K562 (cell line): Measurements from ENCODE around the gene CLDN11. TPM values are rescaled to one million over a fixed set of nuclear protein-coding genes. Genes with fewer than 3 reads are reported as not detected.

Experiments used
- ATAC-seq: fragments of 200-7000 bp; cut with Tn5 transposase; 3 replicates; pipeline ENCODE4 v1.9.1; 2020; ENCODE audit warnings: moderate library complexity
- BruUV-seq: library from RNA; stranded (reverse); fragments of 400-500 nt; replicated peaks from 2 replicates; lab custom pipeline; 2021; lab: Mats Ljungman, UMichigan
- CTCF ChIA-PET: fragments of 300-600 bp; formaldehyde crosslinking; extraction: SDS; loops from one replicate; lab custom pipeline; 2021; ENCODE audit warnings: low intra/inter-chr PET ratio; lab: Yijun Ruan, JAX
- POLR2A ChIA-PET: fragments of 300-600, 350-650 bp; sonication (Branson Sonifier 250); formaldehyde crosslinking; extraction: SDS; loops from one replicate; lab custom pipeline; 2021; ENCODE audit warnings: antibody characterized with exemption, inconsistent platforms; lab: Yijun Ruan, JAX
- DNase-seq, 4 experiments: peaks; one replicate each; pipeline versions ENCODE4 v3.0.0 to v3.0.0-alpha.2; 2011 to 2018; ENCODE audit warnings: low spot score in 3 of 4, mixed read lengths in 3 of 4; ENCODE audit errors: extremely low read depth in 1 of 4
- FAIRE-seq: peaks from 2 replicates; lab custom pipeline; 2011; peaks lifted over from hg19 to GRCh38; lab: Jason Lieb, UNC
- H2AFZ ChIP-seq: 2 replicates; pipeline ENCODE4 v1.6.0; 2011; ENCODE audit warnings: low read depth, low read length, control low read depth, inconsistent platforms
- H3K27ac ChIP-seq: fragments of 200-600 bp; 3 replicates; pipeline ENCODE4 v1.8.0; 2011; ENCODE audit warnings: low read depth, mild to moderate bottlenecking, control low read depth, inconsistent platforms, low read length, moderate library complexity, mixed read lengths; ENCODE audit errors: extremely low read depth
- H3K27me3 ChIP-seq, 2 experiments: fragments of 300-600 bp in 1 of 2; 2 replicates in 1 of 2; 3 replicates in 1 of 2; pipeline versions ENCODE4 v1.6.0 to v1.8.0; 2011; ENCODE audit warnings: inconsistent platforms in 2 of 2, low read length in 2 of 2, mild to moderate bottlenecking in 1 of 2, mixed read lengths in 1 of 2, moderate library complexity in 1 of 2; ENCODE audit not compliant: control insufficient read depth in 2 of 2, insufficient read depth in 2 of 2
- H3K36me3 ChIP-seq: fragments of 300-600 bp; 3 replicates; pipeline ENCODE4 v1.8.0; 2011; ENCODE audit warnings: mild to moderate bottlenecking, low read length, inconsistent platforms; ENCODE audit not compliant: control insufficient read depth, insufficient read depth
- H3K4me1 ChIP-seq, 2 experiments: fragments of 200-600 bp in 1 of 2; replicated peaks in 1 of 2; 2 replicates in 1 of 2; 3 replicates in 1 of 2; pipeline versions ENCODE4 v1.5.1 to v1.8.0; 2011; ENCODE audit warnings: inconsistent platforms in 2 of 2, low read length in 2 of 2, mild to moderate bottlenecking in 1 of 2, mixed read lengths in 1 of 2, moderate library complexity in 1 of 2; ENCODE audit not compliant: control insufficient read depth in 2 of 2, insufficient read depth in 2 of 2
- H3K4me2 ChIP-seq: 2 replicates; pipeline ENCODE4 v1.6.1; 2011; ENCODE audit warnings: low read length, control low read depth, inconsistent platforms, mixed read lengths; ENCODE audit not compliant: insufficient read depth
- H3K4me3 ChIP-seq: fragments of 200-600 bp; sonication (generic), shearing (Covaris generic); 2 replicates; pipeline ENCODE4 v1.5.1; 2016; ENCODE audit warnings: control low read depth, inconsistent platforms
- H3K79me2 ChIP-seq: fragments of 200-600 bp; 3 replicates; pipeline ENCODE4 v1.8.0; 2011; ENCODE audit warnings: low read length, inconsistent platforms; ENCODE audit not compliant: control insufficient read depth, insufficient read depth
- H3K9ac ChIP-seq, 2 experiments: 2 replicates each; pipeline versions ENCODE4 v1.6.0 to v1.6.1; 2011; ENCODE audit warnings: low read depth in 2 of 2, low read length in 2 of 2, control low read depth in 1 of 2, inconsistent platforms in 1 of 2, mild to moderate bottlenecking in 1 of 2, mixed read lengths in 1 of 2; ENCODE audit not compliant: insufficient read depth in 1 of 2
- H3K9me1 ChIP-seq: one replicate; pipeline ENCODE4 v1.6.0; 2011; ENCODE audit warnings: inconsistent platforms, mild to moderate bottlenecking, low read length, moderate library complexity; ENCODE audit not compliant: control insufficient read depth, insufficient read depth
- H3K9me3 ChIP-seq: replicated peaks from 2 replicates; pipeline ENCODE4 v1.5.1; 2011; ENCODE audit warnings: low read depth, low read length, inconsistent platforms; ENCODE audit not compliant: control insufficient read depth, insufficient read depth
- H4K20me1 ChIP-seq: replicated peaks from 2 replicates; pipeline ENCODE4 v1.6.1; 2011; ENCODE audit warnings: low read length, inconsistent platforms, mixed read lengths; ENCODE audit not compliant: control insufficient read depth, insufficient read depth
- CEBPG ChIP-seq, 3 experiments: fragments of 200-800 bp in 1 of 3; sonication (Bioruptor generic) in 1 of 3; sonication (generic) in 1 of 3; formaldehyde crosslinking in 1 of 3; IDR thresholded peaks in 2 of 3; conservative IDR thresholded peaks in 1 of 3; 2 replicates each; pipeline versions ENCODE4 v1.6.1 to v1.8.0; 2016 to 2022; ENCODE audit warnings: missing compliant biosample characterization in 2 of 3, missing genetic modification characterization in 2 of 3, mild to moderate bottlenecking in 1 of 3, missing genetic modification reagents in 1 of 3
- PRMT5 ChIP-seq: sonication (generic); formaldehyde crosslinking; IDR thresholded peaks from 2 replicates; pipeline ENCODE4 v1.5.0; 2020; ENCODE audit warnings: missing genetic modification reagents
- RAD51 ChIP-seq: fragments of 450-650 bp; IDR thresholded peaks from 2 replicates; pipeline ENCODE4 v1.7.1; 2016; ENCODE audit warnings: low read depth, mild to moderate bottlenecking, borderline replicate concordance
- RBM39 ChIP-seq: fragments of 200-400 bp; formaldehyde crosslinking; optimal IDR thresholded peaks from 2 replicates; pipeline ENCODE3; 2018; ENCODE audit warnings: low read depth, low read length
- RHOXF2B ChIP-seq: fragments of 250-450 bp; sonication (Bioruptor Pico); conservative IDR thresholded peaks from 2 replicates; pipeline ENCODE4 v1.5.1; 2021
- SMARCE1 ChIP-seq: fragments of 450-650 bp; IDR thresholded peaks from 2 replicates; pipeline ENCODE4 v1.7.1; 2016; ENCODE audit warnings: mild to moderate bottlenecking
- TEAD1 ChIP-seq, 2 experiments: fragments of 450-650 bp in 1 of 2; sonication (generic) in 1 of 2; formaldehyde crosslinking; IDR thresholded peaks; 2 replicates each; pipeline versions ENCODE4 v1.4.0 to v1.8.0; 2020 to 2022; ENCODE audit warnings: mild to moderate bottlenecking in 2 of 2, missing genetic modification reagents in 1 of 2
- TFE3 ChIP-seq: fragments of 450-650 bp; formaldehyde crosslinking; IDR thresholded peaks from 2 replicates; pipeline ENCODE4 v1.4.0; 2020; ENCODE audit warnings: mild to moderate bottlenecking, mixed read lengths
- ZNF41 ChIP-seq: fragments of 250-450 bp; sonication (Bioruptor Pico); conservative IDR thresholded peaks from 2 replicates; pipeline ENCODE4 v1.4.0; 2020; ENCODE audit warnings: mild to moderate bottlenecking
- WGBS: fragments of 100-300 bp; shearing (Covaris generic); methylation state at CpG from one replicate; pipeline ENCODE4 v1.1.6; 2016; ENCODE audit warnings: low coverage, mixed read lengths; ENCODE audit not compliant: insufficient coverage; ENCODE audit errors: missing lambda C conversion rate; 5-methylcytosine and 5-hydroxymethylcytosine counted together
- in situ Hi-C: fragments of 300-500 bp; cut with MboI; formaldehyde crosslinking; loops from 4 replicates; pipeline ENCODE4 v1.15.0; 2018; ENCODE audit warnings: inconsistent platforms, mixed read lengths
- intact Hi-C: fragments of 100-400 bp; cut with micrococcal nuclease; formaldehyde crosslinking; loops from 2 replicates; pipeline ENCODE4 v1.14.2; 2022
- polyA plus RNA-seq, 8 experiments: library from polyadenylated mRNA; depleted of rRNA in 4 of 8; stranded (reverse) in 5 of 8; unstranded in 3 of 8; fragments of >200 nt; fragmentation: Nextera tagmentation in 2 of 8; fragmentation: Illumina TruSeq in 1 of 8; extraction: Ambion mirVana in 2 of 8; extraction: Trizol in 1 of 8; gene quantifications; 2 replicates each; pipeline versions ENCODE4 v1.2.1 to v1.2.3, GENCODE V29; 2011 to 2014; ENCODE audit warnings: inconsistent platforms in 1 of 8, missing spikeins in 1 of 8
- total RNA-seq, 7 experiments: library from RNA; depleted of rRNA in 6 of 7; stranded (reverse); fragments of >200 nt in 6 of 7; fragmentation: Illumina TruSeq in 2 of 7; extraction: Trizol in 2 of 7; gene quantifications; 2 replicates each; pipeline versions ENCODE4 v1.2.1 to v1.2.3, GENCODE V29; 2011 to 2021; ENCODE audit warnings: low replicate concordance in 1 of 7
- TF ChIP-seq, protein P1 (sequence below): fragments of 200-800 bp; sonication (Bioruptor generic); IDR thresholded peaks from 2 replicates; pipeline ENCODE4 v1.6.1; 2016; ENCODE audit warnings: missing genetic modification characterization, missing compliant biosample characterization

The CLDN11 gene
- total and polyA plus RNA-seq, 9 of the 15 experiments (the other 6 are each of a cell fraction or from before 2014, with no cell fraction given), result 0.05 to 0.41 (median 0.18) TPM; not detected in 1

DNA sequence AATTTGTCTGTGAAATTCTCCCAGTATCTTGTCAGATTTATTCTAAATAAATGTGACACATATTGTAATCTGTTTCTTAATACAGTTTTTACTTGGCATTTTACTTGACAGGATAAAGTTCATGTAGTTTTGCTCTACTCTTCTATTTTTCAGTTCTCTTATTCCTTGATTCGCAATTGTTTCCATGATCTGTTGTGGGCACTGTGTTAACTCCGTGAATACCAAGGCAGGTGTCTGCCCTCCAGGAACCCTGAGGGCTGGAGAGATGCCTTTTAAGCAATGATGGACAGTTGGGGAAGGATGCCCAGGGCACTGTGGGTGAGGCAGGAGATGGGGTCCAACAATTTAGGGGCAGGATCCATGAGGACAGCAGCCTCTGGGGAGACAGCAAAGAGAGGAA is 3.1 kb downstream of the CLDN11 start:
- CTCF ChIA-PET, result no interaction called here

More for the DNA sequence above, 3.1 kb downstream of the CLDN11 start:
- no peak for ATAC-seq
- no peaks in the 10 kb centered on the region for H3K36me3 ChIP-seq
- no peak overlapping the region for H3K4me3 ChIP-seq
- H3K4me1 ChIP-seq, result peaks cover 15 to 17% of the 10 kb centered on the region in 2 experiments; a peak in 4 of 5 replicates
- in situ Hi-C loops (loop anchor here (5.0 to 10.0 kb wide), 2 partner anchors 273 to 391 kb away; no protein-coding TSS in a partner anchor), intact Hi-C loops (no loop called here)
- H3K79me2 ChIP-seq, result no peaks in the 10 kb centered on the region
- no peaks in the 10 kb centered on the region for H3K9me1 ChIP-seq
- H4K20me1 ChIP-seq, result no peaks in the 10 kb centered on the region
- FAIRE-seq, result no peak
- WGBS, result 52% methylated on average over 2 of the region's 2 CpGs
- DNase-seq, result no peak
- TF ChIP-seq RAD51 (no peak), TEAD1 (CRISPR knock-in tag; IDR thresholded peaks at IDR 0.05) (no peak), CEBPG (CRISPR knock-in tag; IDR thresholded peaks at IDR 0.05) (no peak), CEBPG (tag; conservative IDR thresholded peaks at IDR 0.05 in 1 of 2, IDR thresholded peaks at IDR 0.05 in 1 of 2) (no peak), RBM39 (no peak), SMARCE1 (no peak), TFE3 (CRISPR knock-in tag) (no peak), ZNF41 (CRISPR knock-in tag) (no peak), RHOXF2B (CRISPR knock-in tag) (no peak), PRMT5 (CRISPR knock-in tag) (no peak)
- TF ChIP-seq, protein P1, sequence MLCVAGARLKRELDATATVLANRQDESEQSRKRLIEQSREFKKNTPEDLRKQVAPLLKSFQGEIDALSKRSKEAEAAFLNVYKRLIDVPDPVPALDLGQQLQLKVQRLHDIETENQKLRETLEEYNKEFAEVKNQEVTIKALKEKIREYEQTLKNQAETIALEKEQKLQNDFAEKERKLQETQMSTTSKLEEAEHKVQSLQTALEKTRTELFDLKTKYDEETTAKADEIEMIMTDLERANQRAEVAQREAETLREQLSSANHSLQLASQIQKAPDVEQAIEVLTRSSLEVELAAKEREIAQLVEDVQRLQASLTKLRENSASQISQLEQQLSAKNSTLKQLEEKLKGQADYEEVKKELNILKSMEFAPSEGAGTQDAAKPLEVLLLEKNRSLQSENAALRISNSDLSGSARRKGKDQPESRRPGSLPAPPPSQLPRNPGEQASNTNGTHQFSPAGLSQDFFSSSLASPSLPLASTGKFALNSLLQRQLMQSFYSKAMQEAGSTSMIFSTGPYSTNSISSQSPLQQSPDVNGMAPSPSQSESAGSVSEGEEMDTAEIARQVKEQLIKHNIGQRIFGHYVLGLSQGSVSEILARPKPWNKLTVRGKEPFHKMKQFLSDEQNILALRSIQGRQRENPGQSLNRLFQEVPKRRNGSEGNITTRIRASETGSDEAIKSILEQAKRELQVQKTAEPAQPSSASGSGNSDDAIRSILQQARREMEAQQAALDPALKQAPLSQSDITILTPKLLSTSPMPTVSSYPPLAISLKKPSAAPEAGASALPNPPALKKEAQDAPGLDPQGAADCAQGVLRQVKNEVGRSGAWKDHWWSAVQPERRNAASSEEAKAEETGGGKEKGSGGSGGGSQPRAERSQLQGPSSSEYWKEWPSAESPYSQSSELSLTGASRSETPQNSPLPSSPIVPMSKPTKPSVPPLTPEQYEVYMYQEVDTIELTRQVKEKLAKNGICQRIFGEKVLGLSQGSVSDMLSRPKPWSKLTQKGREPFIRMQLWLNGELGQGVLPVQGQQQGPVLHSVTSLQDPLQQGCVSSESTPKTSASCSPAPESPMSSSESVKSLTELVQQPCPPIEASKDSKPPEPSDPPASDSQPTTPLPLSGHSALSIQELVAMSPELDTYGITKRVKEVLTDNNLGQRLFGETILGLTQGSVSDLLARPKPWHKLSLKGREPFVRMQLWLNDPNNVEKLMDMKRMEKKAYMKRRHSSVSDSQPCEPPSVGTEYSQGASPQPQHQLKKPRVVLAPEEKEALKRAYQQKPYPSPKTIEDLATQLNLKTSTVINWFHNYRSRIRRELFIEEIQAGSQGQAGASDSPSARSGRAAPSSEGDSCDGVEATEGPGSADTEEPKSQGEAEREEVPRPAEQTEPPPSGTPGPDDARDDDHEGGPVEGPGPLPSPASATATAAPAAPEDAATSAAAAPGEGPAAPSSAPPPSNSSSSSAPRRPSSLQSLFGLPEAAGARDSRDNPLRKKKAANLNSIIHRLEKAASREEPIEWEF (CRISPR knock-in tag), result no peak
- BruUV-seq, result no TSS peak
- H3K27ac ChIP-seq, result no peak overlapping the region
- no peak overlapping the region for H2AFZ ChIP-seq
- POLR2A ChIA-PET, result no interaction called here
- no peak overlapping the region for H3K4me2 ChIP-seq
- H3K9ac ChIP-seq, result no peak overlapping the region
- H3K9me3 ChIP-seq, result no peaks in the 10 kb centered on the region
- H3K27me3 ChIP-seq, result no peaks in the 10 kb centered on the region
